ENCODE data around the gene BCL7C.

GRCh38 chr16:30892670-30893416, 1.0 kb downstream of the BCL7C start:
- no peak for TF ChIP-seq EP300 (IDR thresholded peaks at IDR 0.05; ENCODE audit: borderline replicate concordance)
- TF ChIP-seq YY1 (IDR thresholded peaks at IDR 0.05; ENCODE audit: low read depth), result no peak
- TF ChIP-seq, protein P1, sequence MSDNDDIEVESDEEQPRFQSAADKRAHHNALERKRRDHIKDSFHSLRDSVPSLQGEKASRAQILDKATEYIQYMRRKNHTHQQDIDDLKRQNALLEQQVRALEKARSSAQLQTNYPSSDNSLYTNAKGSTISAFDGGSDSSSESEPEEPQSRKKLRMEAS (IDR thresholded peaks at IDR 0.05), result no peak
- no peak for TF ChIP-seq NFIC (IDR thresholded peaks at IDR 0.05)
- no peak for TF ChIP-seq RAD21 (IDR thresholded peaks at IDR 0.05; ENCODE audit: low read depth)
- no peak for TF ChIP-seq TCF12 (IDR thresholded peaks at IDR 0.05; ENCODE audit: low read depth)
- TF ChIP-seq CEBPB (IDR thresholded peaks at IDR 0.05), result no peak
- TF ChIP-seq EGR1 (IDR thresholded peaks at IDR 0.05), result no peak

All from Ishikawa (cell line).